Neural crest cell (in vitro differentiated cells): Measurements from ENCODE around the gene QPCT. TPM values are rescaled to one million over a fixed set of nuclear protein-coding genes. Genes with fewer than 3 reads are reported as not detected.

Experiments used
- DNase-seq: peaks from one replicate; pipeline ENCODE4 v3.0.0; 2021; ENCODE audit warnings: low read depth, mixed read lengths, low spot score
- H3K27ac Mint-ChIP-seq: one replicate; pipeline ENCODE4 v1.8.0; 2021; ENCODE audit warnings: mild to moderate bottlenecking, mixed read lengths; ENCODE audit not compliant: unreplicated experiment
- H3K27me3 Mint-ChIP-seq: 2 replicates; pipeline ENCODE4 v1.8.0; 2021; ENCODE audit warnings: low read depth, mild to moderate bottlenecking, mixed read lengths
- H3K36me3 Mint-ChIP-seq: 2 replicates; pipeline ENCODE4 v1.8.0; 2021; ENCODE audit warnings: low read depth, mild to moderate bottlenecking, mixed read lengths
- H3K4me1 Mint-ChIP-seq: 2 replicates; pipeline ENCODE4 v1.8.0; 2021; ENCODE audit warnings: mixed read lengths
- H3K4me3 Mint-ChIP-seq: one replicate; pipeline ENCODE4 v1.8.0; 2021; ENCODE audit warnings: mild to moderate bottlenecking, mixed read lengths
- H3K9me3 Mint-ChIP-seq: 2 replicates; pipeline ENCODE4 v1.8.0; 2021; ENCODE audit warnings: mixed read lengths
- total RNA-seq: library from RNA; stranded (reverse); gene quantifications from 2 replicates; pipeline ENCODE4 v1.2.1, GENCODE V29; 2021
- TF ChIP-seq, protein P1 (sequence below): fragments of 200-600 bp; sonication (generic); conservative IDR thresholded peaks from 2 replicates; pipeline ENCODE4 v1.5.0; 2021; ENCODE audit warnings: antibody characterized with exemption, mild to moderate bottlenecking

The QPCT gene
- total RNA-seq, 1 donor from 2014 or later: not detected

DNA sequence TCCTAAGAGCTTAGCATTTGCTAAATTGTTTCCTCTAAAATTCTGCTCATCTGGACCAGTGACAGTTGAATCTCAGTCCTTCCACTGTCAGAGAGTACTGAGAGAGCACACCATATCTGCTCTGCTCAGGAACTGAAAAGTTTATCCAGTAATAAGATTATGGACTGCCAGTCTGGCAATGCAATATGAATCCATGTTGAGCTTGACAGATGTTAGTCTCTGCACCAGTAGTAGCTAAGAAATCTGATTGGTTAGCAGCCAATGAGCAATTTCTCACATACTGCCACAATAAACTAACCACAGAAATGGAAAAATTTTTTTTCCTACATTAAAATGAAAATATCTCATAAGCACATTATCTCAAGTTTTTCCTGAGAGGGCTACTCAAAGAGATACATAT, 22.1 kb upstream of the QPCT start:
- TF ChIP-seq, protein P1, sequence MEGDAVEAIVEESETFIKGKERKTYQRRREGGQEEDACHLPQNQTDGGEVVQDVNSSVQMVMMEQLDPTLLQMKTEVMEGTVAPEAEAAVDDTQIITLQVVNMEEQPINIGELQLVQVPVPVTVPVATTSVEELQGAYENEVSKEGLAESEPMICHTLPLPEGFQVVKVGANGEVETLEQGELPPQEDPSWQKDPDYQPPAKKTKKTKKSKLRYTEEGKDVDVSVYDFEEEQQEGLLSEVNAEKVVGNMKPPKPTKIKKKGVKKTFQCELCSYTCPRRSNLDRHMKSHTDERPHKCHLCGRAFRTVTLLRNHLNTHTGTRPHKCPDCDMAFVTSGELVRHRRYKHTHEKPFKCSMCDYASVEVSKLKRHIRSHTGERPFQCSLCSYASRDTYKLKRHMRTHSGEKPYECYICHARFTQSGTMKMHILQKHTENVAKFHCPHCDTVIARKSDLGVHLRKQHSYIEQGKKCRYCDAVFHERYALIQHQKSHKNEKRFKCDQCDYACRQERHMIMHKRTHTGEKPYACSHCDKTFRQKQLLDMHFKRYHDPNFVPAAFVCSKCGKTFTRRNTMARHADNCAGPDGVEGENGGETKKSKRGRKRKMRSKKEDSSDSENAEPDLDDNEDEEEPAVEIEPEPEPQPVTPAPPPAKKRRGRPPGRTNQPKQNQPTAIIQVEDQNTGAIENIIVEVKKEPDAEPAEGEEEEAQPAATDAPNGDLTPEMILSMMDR: no peak

GRCh38 chr2:37323176-37323780, 21.2 kb upstream of the QPCT start:
- Mint-ChIP-seq H3K36me3 (no peaks in the 10 kb centered on the region), H3K9me3 (no peaks in the 10 kb centered on the region), H3K27me3 (peaks cover 36% of the 10 kb centered on the region), H3K4me3 (peak overlapping the region; percentile 97), H3K4me1 (peaks cover 38% of the 10 kb centered on the region), H3K27ac (peak overlapping the region; percentile 63)
- DNase-seq: no peak
- TF ChIP-seq, protein P1: no peak

More for the DNA sequence above, 22.1 kb upstream of the QPCT start:
- H3K36me3 Mint-ChIP-seq: no peaks in the 10 kb centered on the region
- no peak overlapping the region for H3K27ac Mint-ChIP-seq
- no peak for DNase-seq
- no peaks in the 10 kb centered on the region for H3K9me3 Mint-ChIP-seq
- H3K4me1 Mint-ChIP-seq: peaks cover 38% of the 10 kb centered on the region
- H3K4me3 Mint-ChIP-seq: peak overlapping the region; percentile 97
- peaks cover 30% of the 10 kb centered on the region for H3K27me3 Mint-ChIP-seq

- H3K4me1 Mint-ChIP-seq: peaks cover 32% of the 10 kb centered on the region
- peak overlapping the region; percentile 97 for H3K4me3 Mint-ChIP-seq
- TF ChIP-seq, protein P1: peak; percentile 7
- no peaks in the 10 kb centered on the region for H3K9me3 Mint-ChIP-seq
- H3K27ac Mint-ChIP-seq: peak overlapping the region; percentile 97
- peak; percentile 39 for DNase-seq
- peaks cover 36% of the 10 kb centered on the region for H3K27me3 Mint-ChIP-seq
- no peaks in the 10 kb centered on the region for H3K36me3 Mint-ChIP-seq
Measured at GRCh38 chr2:37323781-37324535, 20.5 kb upstream of the QPCT start.

DNA sequence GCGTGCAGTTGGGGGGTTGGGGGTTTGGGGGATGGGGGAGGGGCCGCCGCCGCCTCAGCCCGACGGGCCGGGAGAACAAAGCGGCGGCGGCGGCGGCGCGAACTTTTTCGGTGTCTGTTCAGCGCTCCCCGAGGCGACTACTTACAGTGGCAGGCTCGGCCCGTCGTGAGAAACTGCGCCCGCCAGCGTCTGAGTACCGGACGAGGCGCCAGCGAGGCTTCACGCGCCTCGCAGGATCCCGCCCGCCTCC, 20.0 kb upstream of the QPCT start:
- TF ChIP-seq, protein P1: peak; percentile 15
- Mint-ChIP-seq H3K4me1 (peaks cover 32% of the 10 kb centered on the region), H3K36me3 (no peaks in the 10 kb centered on the region), H3K9me3 (no peaks in the 10 kb centered on the region), H3K27ac (no peak overlapping the region), H3K4me3 (peak overlapping the region; percentile 63), H3K27me3 (peaks cover 36% of the 10 kb centered on the region)
- no peak for DNase-seq

- peak; percentile 65 for DNase-seq
- Mint-ChIP-seq H3K9me3 (no peaks in the 10 kb centered on the region), H3K27me3 (peaks cover 36% of the 10 kb centered on the region), H3K27ac (peak within 1 kb of the TSS; percentile 97), H3K36me3 (no peaks in the 10 kb centered on the region), H3K4me3 (peak within 1 kb of the TSS; percentile 97), H3K4me1 (peaks cover 26% of the 10 kb centered on the region)
- TF ChIP-seq, protein P1: no peak
Measured at GRCh38 chr2:37324786-37325624, 19.4 kb upstream of the QPCT start, which contains the start of gene PRKD3. Gene PRKD3, minus strand, starts transcription at chr2:37324833. Its CDS starts 8,309 bp downstream, at chr2:37316524.
